Type B pancreatic cell (in vitro differentiated cells): ENCODE data around the gene POT1. TPM values are rescaled to one million over a fixed set of nuclear protein-coding genes. Genes with fewer than 3 reads are reported as not detected.

Experiments
- DNase-seq: peaks from one replicate; pipeline ENCODE4 v3.0.0; 2021; ENCODE audit warnings: mixed read lengths; ENCODE audit not compliant: unreplicated experiment; ENCODE audit errors: extremely low spot score
- H3K27ac Mint-ChIP-seq: 2 replicates; pipeline ENCODE4 v1.8.0; 2021; ENCODE audit warnings: mild to moderate bottlenecking, mixed read lengths
- H3K27me3 Mint-ChIP-seq: 2 replicates; pipeline ENCODE4 v1.8.0; 2021; ENCODE audit warnings: mixed read lengths
- H3K36me3 Mint-ChIP-seq: 2 replicates; pipeline ENCODE4 v1.8.0; 2021; ENCODE audit warnings: mixed read lengths
- H3K4me1 Mint-ChIP-seq: one replicate; pipeline ENCODE4 v1.8.0; 2021; ENCODE audit warnings: mixed read lengths; ENCODE audit not compliant: unreplicated experiment
- H3K4me3 Mint-ChIP-seq: 2 replicates; pipeline ENCODE4 v1.8.0; 2021; ENCODE audit warnings: mild to moderate bottlenecking, mixed read lengths
- H3K9me3 Mint-ChIP-seq: 2 replicates; pipeline ENCODE4 v1.8.0; 2021; ENCODE audit warnings: mixed read lengths
- total RNA-seq: library from RNA; stranded (reverse); gene quantifications from 2 replicates; pipeline ENCODE4 v1.2.1, GENCODE V29; 2021; ENCODE audit warnings: low replicate concordance
- TF ChIP-seq, protein P1 (sequence below): fragments of 200-600 bp; sonication (generic); conservative IDR thresholded peaks from 2 replicates; pipeline ENCODE4 v1.5.0; 2021; ENCODE audit warnings: antibody characterized with exemption, mild to moderate bottlenecking

Gene POT1
- total RNA-seq, 1 donor from 2014 or later, result 27.3 TPM

GRCh38 chr7:124773938-124774337, 155.7 kb downstream of the POT1 start:
- H3K36me3 Mint-ChIP-seq, result no peaks in the 10 kb centered on the region
- no peak overlapping the region for H3K4me3 Mint-ChIP-seq
- H3K27ac Mint-ChIP-seq, result no peak overlapping the region
- no peaks in the 10 kb centered on the region for H3K4me1 Mint-ChIP-seq
- no peaks in the 10 kb centered on the region for H3K27me3 Mint-ChIP-seq
- H3K9me3 Mint-ChIP-seq, result no peaks in the 10 kb centered on the region
- TF ChIP-seq, protein P1, sequence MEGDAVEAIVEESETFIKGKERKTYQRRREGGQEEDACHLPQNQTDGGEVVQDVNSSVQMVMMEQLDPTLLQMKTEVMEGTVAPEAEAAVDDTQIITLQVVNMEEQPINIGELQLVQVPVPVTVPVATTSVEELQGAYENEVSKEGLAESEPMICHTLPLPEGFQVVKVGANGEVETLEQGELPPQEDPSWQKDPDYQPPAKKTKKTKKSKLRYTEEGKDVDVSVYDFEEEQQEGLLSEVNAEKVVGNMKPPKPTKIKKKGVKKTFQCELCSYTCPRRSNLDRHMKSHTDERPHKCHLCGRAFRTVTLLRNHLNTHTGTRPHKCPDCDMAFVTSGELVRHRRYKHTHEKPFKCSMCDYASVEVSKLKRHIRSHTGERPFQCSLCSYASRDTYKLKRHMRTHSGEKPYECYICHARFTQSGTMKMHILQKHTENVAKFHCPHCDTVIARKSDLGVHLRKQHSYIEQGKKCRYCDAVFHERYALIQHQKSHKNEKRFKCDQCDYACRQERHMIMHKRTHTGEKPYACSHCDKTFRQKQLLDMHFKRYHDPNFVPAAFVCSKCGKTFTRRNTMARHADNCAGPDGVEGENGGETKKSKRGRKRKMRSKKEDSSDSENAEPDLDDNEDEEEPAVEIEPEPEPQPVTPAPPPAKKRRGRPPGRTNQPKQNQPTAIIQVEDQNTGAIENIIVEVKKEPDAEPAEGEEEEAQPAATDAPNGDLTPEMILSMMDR, result no peak
- DNase-seq, result no peak

DNA sequence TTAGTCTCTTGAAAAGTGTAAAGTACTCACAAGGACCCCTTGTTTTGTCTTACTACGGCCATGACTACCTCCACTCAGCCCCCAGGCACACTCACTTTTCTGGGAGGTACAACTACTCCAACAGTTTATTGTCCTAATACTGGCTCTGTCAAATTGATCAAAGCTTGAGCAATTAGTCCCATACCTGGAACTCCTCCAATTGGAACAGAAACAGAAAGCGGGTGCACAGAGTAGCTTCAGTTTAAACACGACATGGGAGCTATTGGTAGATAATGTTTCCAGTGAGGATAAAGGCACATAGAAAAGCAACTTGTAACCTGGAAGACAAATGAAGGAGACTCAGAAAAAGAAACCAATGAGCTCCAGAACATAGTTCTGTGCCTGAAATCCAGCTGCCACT, 156.3 kb downstream of the POT1 start:
- Mint-ChIP-seq H3K9me3 (no peaks in the 10 kb centered on the region), H3K36me3 (no peaks in the 10 kb centered on the region), H3K4me3 (no peak overlapping the region)

More for the DNA sequence above, 156.3 kb downstream of the POT1 start:
- Mint-ChIP-seq H3K27ac (no peak overlapping the region), H3K27me3 (no peaks in the 10 kb centered on the region), H3K4me1 (no peaks in the 10 kb centered on the region)
- DNase-seq, result no peak
- TF ChIP-seq, protein P1, result no peak

Other genes starting within 250 kb of the POT1 start
- gene GPR37, start 164.0 kb downstream of the POT1 start, total RNA-seq, result 7.9 and 16.6 TPM in 2 replicates